ENCODE results near the gene TOB1.

GRCh38 chr17:50829332-50829731 lies 36.8 kb downstream of the TOB1 start:
- TF ChIP-seq EP300 (IDR thresholded peaks at IDR 0.05) (no peak), CTCF (IDR thresholded peaks at IDR 0.05) (no peak)
